Thyroid gland (tissue), 4 donors: ENCODE data around the gene CIPC.

ENCODE experiments used
- POLR2A ChIP-seq, 2 donors: fragments of 450-650 bp; IDR thresholded peaks; one replicate each; pipeline ENCODE4 v1.6.1; 2017; ENCODE audit warnings: antibody characterized with exemption in 2 of 2, mild to moderate bottlenecking in 2 of 2, moderate library complexity in 1 of 2
- TF ChIP-seq, protein P1 (sequence below), 6 experiments: fragments of 200-600 bp in 3 of 6; fragments of 450-650 bp in 3 of 6; sonication (generic) in 3 of 6; IDR thresholded peaks; one replicate each; pipeline ENCODE4 v1.5.1; 2016 to 2019; ENCODE audit warnings: antibody characterized with exemption in 6 of 6, mild to moderate bottlenecking in 2 of 6, inconsistent platforms in 1 of 6, moderate library complexity in 1 of 6

DNA sequence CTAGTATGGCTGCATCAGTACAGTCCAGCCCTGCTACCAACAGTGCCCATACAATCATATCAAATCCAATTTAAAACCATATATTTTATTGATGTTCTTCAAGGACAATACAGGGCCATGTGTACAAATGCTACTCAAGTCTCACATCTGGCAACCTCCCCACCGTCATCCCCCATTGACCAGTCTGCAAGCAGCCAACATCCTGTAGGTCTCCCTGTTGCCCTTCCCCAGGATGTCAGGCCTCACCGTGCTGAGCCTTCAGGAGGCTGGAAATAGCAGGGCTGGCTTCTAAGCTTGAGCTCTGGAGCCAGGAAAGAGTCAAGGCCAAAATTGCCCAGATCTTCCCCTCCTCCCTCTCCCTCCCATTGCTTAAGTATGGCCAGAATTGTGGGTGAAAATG lies 33.1 kb downstream of the CIPC start:
- TF ChIP-seq, protein P1, sequence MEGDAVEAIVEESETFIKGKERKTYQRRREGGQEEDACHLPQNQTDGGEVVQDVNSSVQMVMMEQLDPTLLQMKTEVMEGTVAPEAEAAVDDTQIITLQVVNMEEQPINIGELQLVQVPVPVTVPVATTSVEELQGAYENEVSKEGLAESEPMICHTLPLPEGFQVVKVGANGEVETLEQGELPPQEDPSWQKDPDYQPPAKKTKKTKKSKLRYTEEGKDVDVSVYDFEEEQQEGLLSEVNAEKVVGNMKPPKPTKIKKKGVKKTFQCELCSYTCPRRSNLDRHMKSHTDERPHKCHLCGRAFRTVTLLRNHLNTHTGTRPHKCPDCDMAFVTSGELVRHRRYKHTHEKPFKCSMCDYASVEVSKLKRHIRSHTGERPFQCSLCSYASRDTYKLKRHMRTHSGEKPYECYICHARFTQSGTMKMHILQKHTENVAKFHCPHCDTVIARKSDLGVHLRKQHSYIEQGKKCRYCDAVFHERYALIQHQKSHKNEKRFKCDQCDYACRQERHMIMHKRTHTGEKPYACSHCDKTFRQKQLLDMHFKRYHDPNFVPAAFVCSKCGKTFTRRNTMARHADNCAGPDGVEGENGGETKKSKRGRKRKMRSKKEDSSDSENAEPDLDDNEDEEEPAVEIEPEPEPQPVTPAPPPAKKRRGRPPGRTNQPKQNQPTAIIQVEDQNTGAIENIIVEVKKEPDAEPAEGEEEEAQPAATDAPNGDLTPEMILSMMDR (IDR thresholded peaks at IDR 0.05), result no peak
- no peak for TF ChIP-seq POLR2A (IDR thresholded peaks at IDR 0.05)
